HEK293 (cell line): ENCODE data around the gene ECSIT.
A peak's percentile ranks its signal among the peaks of the same experiment; 100 is the strongest.
"Not testable (repeated sequence)": the region's sequence is repeated elsewhere in the genome, so short reads cannot be mapped to it uniquely, and the experiment has no call there.

Source experiments
- CTCF ChIA-PET: fragments of 350-600 bp; formaldehyde crosslinking; extraction: SDS; loops from one replicate; lab custom pipeline; 2021; ENCODE audit warnings: antibody characterized with exemption; lab: Yijun Ruan, JAX
- POLR2A ChIA-PET: fragments of 300-600 bp; formaldehyde crosslinking; extraction: SDS; loops from one replicate; lab custom pipeline; 2020; ENCODE audit warnings: antibody characterized with exemption, inconsistent platforms; lab: Yijun Ruan, JAX
- H3K27ac ChIP-seq: fragments of 200-500 bp; sonication (Bioruptor generic); 2 replicates; pipeline ENCODE4 v1.5.1; 2014; ENCODE audit warnings: low read depth, low read length, control low read depth, inconsistent platforms; ENCODE audit errors: extremely low read depth
- H3K36me3 ChIP-seq, 2 experiments: fragments of 200-500 bp in 1 of 2; sonication (Bioruptor generic) in 1 of 2; 1 replicate in 1 of 2; 2 replicates in 1 of 2; pipeline ENCODE4 v1.5.1; 2014 to 2017; ENCODE audit warnings: inconsistent platforms in 2 of 2, low read length in 2 of 2; ENCODE audit not compliant: control insufficient read depth in 2 of 2, insufficient read depth in 1 of 2
- H3K4me1 ChIP-seq: fragments of 200-500 bp; sonication (Bioruptor generic); 2 replicates; pipeline ENCODE4 v1.5.1; 2014; ENCODE audit warnings: mild to moderate bottlenecking, low read length, inconsistent platforms; ENCODE audit not compliant: control insufficient read depth, insufficient read depth
- H3K4me3 ChIP-seq: 2 replicates; pipeline ENCODE4 v1.5.1; 2011; ENCODE audit warnings: low read depth, mild to moderate bottlenecking, control low read depth, low read length, moderate library complexity
- H3K9me3 ChIP-seq: fragments of 200-500 bp; sonication (Bioruptor generic); 2 replicates; pipeline ENCODE4 v1.5.1; 2014; ENCODE audit warnings: low read depth, low read length, inconsistent platforms; ENCODE audit not compliant: control insufficient read depth, insufficient read depth
- EGR2 ChIP-seq: fragments of 450-650 bp; formaldehyde crosslinking; IDR thresholded peaks from 2 replicates; pipeline ENCODE4 v1.5.1; 2016; ENCODE audit warnings: low read depth, missing biosample characterization, missing genetic modification characterization
- GFI1B ChIP-seq: fragments of 450-650 bp; formaldehyde crosslinking; IDR thresholded peaks from 2 replicates; pipeline ENCODE4 v1.5.1; 2016; ENCODE audit warnings: missing biosample characterization, missing genetic modification characterization
- GLIS1 ChIP-seq: fragments of 450-650 bp; formaldehyde crosslinking; IDR thresholded peaks from 2 replicates; pipeline ENCODE4 v1.5.1; 2016; ENCODE audit warnings: missing biosample characterization, missing genetic modification characterization
- KLF1 ChIP-seq: fragments of 450-650 bp; formaldehyde crosslinking; IDR thresholded peaks from 2 replicates; pipeline ENCODE4 v1.5.1; 2016; ENCODE audit warnings: missing biosample characterization, missing genetic modification characterization
- KLF10 ChIP-seq: fragments of 450-650 bp; IDR thresholded peaks from 2 replicates; pipeline ENCODE4 v1.5.1; 2018; ENCODE audit warnings: missing biosample characterization, mild to moderate bottlenecking, missing genetic modification characterization
- SALL2 ChIP-seq: fragments of 450-650 bp; formaldehyde crosslinking; IDR thresholded peaks from 2 replicates; pipeline ENCODE4 v1.5.0; 2017; ENCODE audit warnings: missing biosample characterization, mild to moderate bottlenecking, missing genetic modification characterization, borderline replicate concordance
- SETDB1 ChIP-seq: IDR thresholded peaks from one replicate; pipeline ENCODE4 v1.6.1; 2017; ENCODE audit warnings: mild to moderate bottlenecking, low read length, moderate library complexity, mixed read lengths; ENCODE audit not compliant: insufficient read length
- SP2 ChIP-seq: fragments of 450-650 bp; formaldehyde crosslinking; IDR thresholded peaks from 2 replicates; pipeline ENCODE4 v1.5.1; 2016; ENCODE audit warnings: missing biosample characterization, missing genetic modification characterization
- ZBTB8A ChIP-seq: fragments of 450-650 bp; formaldehyde crosslinking; IDR thresholded peaks from 2 replicates; pipeline ENCODE4 v1.5.1; 2016; ENCODE audit warnings: missing biosample characterization, missing genetic modification characterization
- ZIC2 ChIP-seq: fragments of 450-650 bp; formaldehyde crosslinking; IDR thresholded peaks from 2 replicates; pipeline ENCODE4 v1.5.1; 2016; ENCODE audit warnings: missing biosample characterization, missing genetic modification characterization
- ZNF10 ChIP-seq: fragments of 450-650 bp; formaldehyde crosslinking; IDR thresholded peaks from 2 replicates; pipeline ENCODE4 v1.5.1; 2017; ENCODE audit warnings: missing biosample characterization, missing genetic modification characterization
- ZNF114 ChIP-seq: fragments of 450-650 bp; formaldehyde crosslinking; IDR thresholded peaks from 2 replicates; pipeline ENCODE4 v1.5.0; 2017; ENCODE audit warnings: missing biosample characterization, missing genetic modification characterization
- ZNF16 ChIP-seq: fragments of 450-650 bp; formaldehyde crosslinking; IDR thresholded peaks from 2 replicates; pipeline ENCODE4 v1.5.1; 2016; ENCODE audit warnings: low read depth, missing biosample characterization, missing genetic modification characterization
- ZNF248 ChIP-seq: fragments of 450-650 bp; formaldehyde crosslinking; IDR thresholded peaks from 2 replicates; pipeline ENCODE4 v1.5.1; 2017; ENCODE audit warnings: missing biosample characterization, missing genetic modification characterization
- ZNF37A ChIP-seq: fragments of 450-650 bp; IDR thresholded peaks from 2 replicates; pipeline ENCODE4 v1.5.1; 2018; ENCODE audit warnings: missing biosample characterization, missing genetic modification characterization
- ZNF544 ChIP-seq: fragments of 450-650 bp; formaldehyde crosslinking; IDR thresholded peaks from 2 replicates; pipeline ENCODE4 v1.5.0; 2017; ENCODE audit warnings: missing biosample characterization, missing genetic modification characterization
- ZNF596 ChIP-seq: fragments of 450-650 bp; IDR thresholded peaks from 2 replicates; pipeline ENCODE4 v1.5.0; 2018; ENCODE audit warnings: missing biosample characterization, mild to moderate bottlenecking, missing genetic modification characterization, moderate library complexity
- ZNF610 ChIP-seq: fragments of 450-650 bp; formaldehyde crosslinking; IDR thresholded peaks from 2 replicates; pipeline ENCODE4 v1.5.1; 2016; ENCODE audit warnings: missing biosample characterization, missing genetic modification characterization, borderline replicate concordance
- ZNF670 ChIP-seq: fragments of 450-650 bp; formaldehyde crosslinking; IDR thresholded peaks from 2 replicates; pipeline ENCODE4 v1.5.1; 2016; ENCODE audit warnings: missing biosample characterization, missing genetic modification characterization, low read depth
- TF ChIP-seq, protein P1 (sequence below): sonication (generic); formaldehyde crosslinking; IDR thresholded peaks from 2 replicates; pipeline ENCODE4 v1.8.1; 2022; ENCODE audit warnings: mild to moderate bottlenecking, moderate library complexity, missing genetic modification reagents
- TF ChIP-seq, protein P2 (sequence below): fragments of 450-650 bp; IDR thresholded peaks from 2 replicates; pipeline ENCODE4 v1.5.1; 2018; ENCODE audit warnings: missing biosample characterization, mild to moderate bottlenecking, missing genetic modification characterization
- TF ChIP-seq, protein P3 (sequence below): fragments of 450-650 bp; formaldehyde crosslinking; IDR thresholded peaks from 2 replicates; pipeline ENCODE4 v1.5.1; 2016; ENCODE audit warnings: missing biosample characterization, missing genetic modification characterization

Gene ECSIT

DNA sequence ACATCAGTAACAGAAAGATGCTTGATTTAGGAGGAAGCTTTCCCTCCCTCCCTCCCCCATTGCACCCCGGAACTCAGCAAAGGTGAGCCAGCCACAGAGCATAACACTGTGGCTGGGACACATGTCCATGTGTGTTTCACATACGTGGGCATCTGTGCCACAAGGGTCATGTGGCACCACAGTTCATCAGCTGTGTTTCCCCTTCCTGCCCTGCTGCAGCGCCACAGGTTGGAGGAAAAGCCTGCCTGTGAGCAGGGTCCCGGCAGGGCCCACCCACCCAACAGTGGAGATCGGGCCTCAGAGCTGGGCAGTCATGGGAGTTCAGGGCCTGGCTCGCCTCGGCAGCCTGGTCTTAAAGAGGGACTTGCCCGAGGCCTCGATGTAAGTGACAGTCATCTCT, 45.8 kb upstream of the ECSIT start:
- Histone ChIP-seq H3K36me3 (no peaks in the 10 kb centered on the region), H3K4me1 (no peaks in the 10 kb centered on the region)
- ChIA-PET POLR2A (no interaction called here), CTCF (interaction anchor here (1.3 to 1.4 kb wide), 2 partner anchors 12 to 14 kb away, joined by 3 to 5 read pairs; no protein-coding TSS in a partner anchor)
- TF ChIP-seq SALL2 (tag by site-specific recombination): no peak
- TF ChIP-seq ZNF544 (tag by site-specific recombination): no peak
- TF ChIP-seq ZNF37A (tag by site-specific recombination): no peak
- TF ChIP-seq KLF10 (tag by site-specific recombination): no peak
- TF ChIP-seq, protein P1, sequence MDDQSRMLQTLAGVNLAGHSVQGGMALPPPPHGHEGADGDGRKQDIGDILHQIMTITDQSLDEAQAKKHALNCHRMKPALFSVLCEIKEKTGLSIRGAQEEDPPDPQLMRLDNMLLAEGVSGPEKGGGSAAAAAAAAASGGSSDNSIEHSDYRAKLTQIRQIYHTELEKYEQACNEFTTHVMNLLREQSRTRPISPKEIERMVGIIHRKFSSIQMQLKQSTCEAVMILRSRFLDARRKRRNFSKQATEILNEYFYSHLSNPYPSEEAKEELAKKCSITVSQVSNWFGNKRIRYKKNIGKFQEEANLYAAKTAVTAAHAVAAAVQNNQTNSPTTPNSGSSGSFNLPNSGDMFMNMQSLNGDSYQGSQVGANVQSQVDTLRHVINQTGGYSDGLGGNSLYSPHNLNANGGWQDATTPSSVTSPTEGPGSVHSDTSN (CRISPR knock-in tag): no peak
- TF ChIP-seq, all 188 proteins: peak for 0
- H3K4me3 ChIP-seq: no peak overlapping the region
- H3K27ac ChIP-seq: no peak overlapping the region
- no peaks in the 10 kb centered on the region for H3K9me3 ChIP-seq

DNA sequence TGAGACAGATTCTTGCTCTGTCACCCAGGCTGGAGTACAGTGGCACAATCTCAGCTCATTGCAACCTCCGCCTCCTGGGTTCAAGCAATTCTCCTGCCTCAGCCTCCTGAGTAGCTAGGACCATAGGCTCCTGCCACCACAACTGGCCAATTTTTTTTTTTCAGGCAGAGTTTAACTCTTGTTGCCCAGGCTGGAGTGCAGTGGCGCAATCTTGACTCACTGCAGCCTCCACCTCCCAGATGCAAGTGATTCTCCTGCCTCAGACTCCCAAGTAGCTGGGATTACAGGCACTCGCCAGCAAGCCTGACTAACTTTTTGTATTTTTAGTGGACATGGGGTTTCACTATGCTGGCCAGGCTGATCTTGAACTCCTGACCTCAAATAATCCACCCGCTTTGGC, 44.8 kb upstream of the ECSIT start:
- H3K4me1 ChIP-seq, POLR2A ChIA-PET, H3K9me3 ChIP-seq, H3K4me3 ChIP-seq, H3K27ac ChIP-seq, H3K36me3 ChIP-seq: not testable (repeated sequence)
- CTCF ChIA-PET: interaction anchor here (1.3 to 1.8 kb wide), 3 partner anchors 11 to 13 kb away, joined by 3 to 7 read pairs (median 5); no protein-coding TSS in a partner anchor

DNA sequence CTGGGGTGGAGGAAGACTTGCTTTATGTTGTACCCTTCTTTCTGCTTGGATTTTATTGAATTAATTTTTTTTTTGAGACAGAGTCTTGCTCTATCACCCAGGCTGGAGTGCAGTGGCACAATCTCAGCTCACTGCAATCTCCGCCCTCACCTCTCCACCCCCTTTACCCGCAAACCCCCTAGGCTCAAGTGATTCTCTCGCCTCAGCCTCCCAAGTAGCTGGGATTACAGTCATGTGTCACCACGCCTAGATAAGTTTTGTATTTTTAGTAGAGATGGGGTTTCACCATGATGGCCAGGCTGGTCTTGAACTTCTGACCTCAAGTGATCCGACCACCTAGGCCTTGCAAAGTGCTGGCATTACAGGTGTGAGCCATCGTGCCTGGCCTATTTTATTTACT, 44.4 kb upstream of the ECSIT start:
- H3K36me3 ChIP-seq, H3K4me1 ChIP-seq, H3K27ac ChIP-seq, H3K4me3 ChIP-seq, H3K9me3 ChIP-seq: not testable (repeated sequence)
- ChIA-PET CTCF (interaction anchor here (1.8 kb wide), 1 partner anchor 13 kb away, joined by 7 read pairs; no protein-coding TSS in a partner anchor), POLR2A (interaction anchor here (0.7 kb wide), 1 partner anchor 121 kb away, joined by 4 read pairs; no protein-coding TSS in a partner anchor)

DNA sequence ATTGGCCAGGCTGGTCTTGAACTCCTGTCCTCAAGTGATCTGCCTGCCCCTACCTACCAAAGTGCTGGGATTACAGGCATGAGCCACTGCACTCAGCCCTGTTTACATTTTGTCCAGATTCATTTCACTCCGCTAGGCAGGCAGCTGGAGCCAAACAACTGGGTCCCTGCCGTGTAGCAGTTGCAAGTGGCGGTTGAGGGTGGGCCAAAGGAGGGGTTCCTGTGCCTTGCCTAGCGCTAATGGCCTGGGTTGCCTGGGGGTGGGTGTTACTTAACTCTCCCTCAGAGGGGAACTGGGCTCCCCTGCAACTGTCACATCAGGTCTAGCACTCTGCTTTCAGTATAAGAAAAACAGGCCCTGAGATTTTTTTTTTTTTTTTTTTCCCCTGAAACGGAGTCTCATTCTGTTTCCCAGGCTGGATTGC, 41.1 kb upstream of the ECSIT start:
- POLR2A ChIA-PET: no interaction called here
- CTCF ChIA-PET: interaction anchor here (0.6 to 2.2 kb wide), 3 partner anchors 10 to 187 kb away, joined by 3 to 7 read pairs (median 6); no protein-coding TSS in a partner anchor
- Histone ChIP-seq H3K4me3 (no peak overlapping the region), H3K36me3 (no peaks in the 10 kb centered on the region), H3K27ac (no peak overlapping the region), H3K9me3 (no peaks in the 10 kb centered on the region), H3K4me1 (no peaks in the 10 kb centered on the region)
- TF ChIP-seq, protein P2, sequence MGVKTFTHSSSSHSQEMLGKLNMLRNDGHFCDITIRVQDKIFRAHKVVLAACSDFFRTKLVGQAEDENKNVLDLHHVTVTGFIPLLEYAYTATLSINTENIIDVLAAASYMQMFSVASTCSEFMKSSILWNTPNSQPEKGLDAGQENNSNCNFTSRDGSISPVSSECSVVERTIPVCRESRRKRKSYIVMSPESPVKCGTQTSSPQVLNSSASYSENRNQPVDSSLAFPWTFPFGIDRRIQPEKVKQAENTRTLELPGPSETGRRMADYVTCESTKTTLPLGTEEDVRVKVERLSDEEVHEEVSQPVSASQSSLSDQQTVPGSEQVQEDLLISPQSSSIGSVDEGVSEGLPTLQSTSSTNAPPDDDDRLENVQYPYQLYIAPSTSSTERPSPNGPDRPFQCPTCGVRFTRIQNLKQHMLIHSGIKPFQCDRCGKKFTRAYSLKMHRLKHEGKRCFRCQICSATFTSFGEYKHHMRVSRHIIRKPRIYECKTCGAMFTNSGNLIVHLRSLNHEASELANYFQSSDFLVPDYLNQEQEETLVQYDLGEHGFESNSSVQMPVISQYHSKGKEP: peak; percentile 64; the same call in 1 of the 2 replicates
- TF ChIP-seq GLIS1: peak; percentile 40; the same call in 1 of the 2 replicates
- TF ChIP-seq GFI1B (tag by site-specific recombination): peak; percentile 67; the same call in 1 of the 2 replicates
- TF ChIP-seq EGR2 (tag by site-specific recombination): no peak
- TF ChIP-seq SETDB1: no peak
- peak; percentile 48 for TF ChIP-seq ZBTB8A
- no peak for TF ChIP-seq ZNF670 (tag by site-specific recombination)
- peak; percentile 47 for TF ChIP-seq ZIC2
- TF ChIP-seq ZNF610 (tag by site-specific recombination): no peak
- TF ChIP-seq SP2 (tag by site-specific recombination): 0 out of 2 replicates have a peak, but pooled peaks have one; percentile 13
- TF ChIP-seq ZNF596 (tag by site-specific recombination): no peak
- 0 out of 2 replicates have a peak, but pooled peaks have one; percentile 27 for TF ChIP-seq KLF1
- TF ChIP-seq ZNF248: no peak
- no peak for TF ChIP-seq ZNF16 (tag by site-specific recombination)
- TF ChIP-seq ZNF114: no peak
- TF ChIP-seq ZNF10 (tag by site-specific recombination): peak; percentile 49; the same call in 1 of the 2 replicates
- TF ChIP-seq, protein P3, sequence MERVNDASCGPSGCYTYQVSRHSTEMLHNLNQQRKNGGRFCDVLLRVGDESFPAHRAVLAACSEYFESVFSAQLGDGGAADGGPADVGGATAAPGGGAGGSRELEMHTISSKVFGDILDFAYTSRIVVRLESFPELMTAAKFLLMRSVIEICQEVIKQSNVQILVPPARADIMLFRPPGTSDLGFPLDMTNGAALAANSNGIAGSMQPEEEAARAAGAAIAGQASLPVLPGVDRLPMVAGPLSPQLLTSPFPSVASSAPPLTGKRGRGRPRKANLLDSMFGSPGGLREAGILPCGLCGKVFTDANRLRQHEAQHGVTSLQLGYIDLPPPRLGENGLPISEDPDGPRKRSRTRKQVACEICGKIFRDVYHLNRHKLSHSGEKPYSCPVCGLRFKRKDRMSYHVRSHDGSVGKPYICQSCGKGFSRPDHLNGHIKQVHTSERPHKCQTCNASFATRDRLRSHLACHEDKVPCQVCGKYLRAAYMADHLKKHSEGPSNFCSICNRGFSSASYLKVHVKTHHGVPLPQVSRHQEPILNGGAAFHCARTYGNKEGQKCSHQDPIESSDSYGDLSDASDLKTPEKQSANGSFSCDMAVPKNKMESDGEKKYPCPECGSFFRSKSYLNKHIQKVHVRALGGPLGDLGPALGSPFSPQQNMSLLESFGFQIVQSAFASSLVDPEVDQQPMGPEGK (tag by site-specific recombination): peak; percentile 49; the same call in 1 of the 2 replicates
